Right atrium auricular region (tissue), 2 donors: ENCODE measurements around the gene TNPO3. TPM values are rescaled to one million over a fixed set of nuclear protein-coding genes. Genes with fewer than 3 reads are reported as not detected.

ENCODE experiments used
- DNase-seq: peaks from one replicate; pipeline ENCODE4 v3.0.0-alpha.2; 2019; ENCODE audit warnings: low spot score
- H3K27ac ChIP-seq, 2 donors: fragments of 200-600 bp; sonication (generic); 1 replicate in 1 of 2; 2 replicates in 1 of 2; pipeline ENCODE4 v1.5.1; 2016 to 2019
- H3K27me3 ChIP-seq, 2 donors: fragments of 200-600 bp; sonication (generic); one replicate each; pipeline versions ENCODE4 v1.5.1 to v1.6.0; 2017 to 2019
- H3K36me3 ChIP-seq: fragments of 200-600 bp; sonication (generic); one replicate; pipeline ENCODE4 v1.5.1; 2016
- H3K4me1 ChIP-seq, 2 donors: fragments of 200-600 bp; sonication (generic); one replicate each; pipeline versions ENCODE4 v1.5.1 to v1.6.0; 2017 to 2019
- H3K4me3 ChIP-seq, 2 donors: fragments of 200-600 bp; sonication (generic); 1 replicate in 1 of 2; 2 replicates in 1 of 2; pipeline ENCODE4 v1.5.1; 2017 to 2019; ENCODE audit warnings: mild to moderate bottlenecking in 1 of 2, moderate library complexity in 1 of 2
- H3K9me3 ChIP-seq, 2 donors: fragments of 200-600 bp; sonication (generic); one replicate each; pipeline ENCODE4 v1.5.1; 2019
- CTCF ChIP-seq, 2 donors: fragments of 200-600 bp; sonication (generic); IDR thresholded peaks; one replicate each; pipeline ENCODE4 v1.5.1; 2019; ENCODE audit warnings: antibody characterized with exemption in 2 of 2
- total RNA-seq, 2 donors: library from RNA; depleted of rRNA; stranded (reverse); fragments of >200 nt; gene quantifications; one replicate each; pipeline ENCODE4 v1.1.0, GENCODE V29; 2016

The TNPO3 gene
- total RNA-seq, 2 donors from 2014 or later = 23.5 to 23.6 TPM

GRCh38 chr7:129009437-129009836, 45.5 kb downstream of the TNPO3 start:
- Histone ChIP-seq H3K27ac (no peak overlapping the region), H3K9me3 (no peaks in the 10 kb centered on the region), H3K36me3 (peaks cover 45% of the 10 kb centered on the region), H3K4me3 (no peak overlapping the region), H3K27me3 (no peaks in the 10 kb centered on the region), H3K4me1 (no peaks in the 10 kb centered on the region)
- DNase-seq = no peak
- TF ChIP-seq CTCF (IDR thresholded peaks at IDR 0.05) = no peak

DNA sequence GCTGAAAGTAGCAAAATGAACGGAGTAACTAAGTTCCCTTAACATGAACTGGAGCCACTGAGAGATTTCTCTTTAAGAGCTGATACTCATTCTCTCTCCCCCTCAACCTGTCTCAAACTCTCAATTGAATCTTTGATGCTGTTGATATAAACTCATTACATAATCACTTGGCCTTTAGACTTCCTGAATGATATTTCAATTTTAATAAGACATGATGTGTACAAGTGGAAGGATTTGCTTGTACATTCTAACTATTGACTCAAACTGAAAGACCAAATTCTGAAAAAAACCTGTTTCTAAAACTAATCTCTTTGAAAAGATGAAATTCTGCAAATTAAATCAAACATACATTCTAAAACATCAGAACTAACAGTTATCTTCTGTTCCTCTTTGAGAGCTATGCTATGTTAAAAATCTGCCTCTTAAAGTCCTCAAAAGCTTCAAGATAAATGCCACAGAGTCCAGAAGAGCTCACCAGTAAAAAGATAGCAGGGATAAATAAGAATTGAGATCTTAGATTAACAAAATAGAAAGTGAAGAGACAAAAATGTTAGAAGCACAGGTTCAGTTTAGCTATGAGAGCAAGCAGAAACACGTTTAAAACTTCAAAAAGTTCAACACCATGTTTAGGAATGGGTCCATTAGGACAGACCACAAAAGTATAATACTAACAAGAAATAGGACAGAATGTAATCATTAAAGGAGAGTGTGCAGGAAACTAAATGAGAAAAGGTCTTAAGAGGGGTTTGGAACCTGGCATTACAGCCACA, 46.1 kb downstream of the TNPO3 start:
- no peaks in the 10 kb centered on the region for H3K27me3 ChIP-seq
- H3K36me3 ChIP-seq = peaks cover 41% of the 10 kb centered on the region
- no peak overlapping the region for H3K27ac ChIP-seq
- no peak overlapping the region for H3K4me3 ChIP-seq
- H3K9me3 ChIP-seq = no peaks in the 10 kb centered on the region
- TF ChIP-seq CTCF (IDR thresholded peaks at IDR 0.05) = no peak
- no peak for DNase-seq
- H3K4me1 ChIP-seq = no peaks in the 10 kb centered on the region

DNA sequence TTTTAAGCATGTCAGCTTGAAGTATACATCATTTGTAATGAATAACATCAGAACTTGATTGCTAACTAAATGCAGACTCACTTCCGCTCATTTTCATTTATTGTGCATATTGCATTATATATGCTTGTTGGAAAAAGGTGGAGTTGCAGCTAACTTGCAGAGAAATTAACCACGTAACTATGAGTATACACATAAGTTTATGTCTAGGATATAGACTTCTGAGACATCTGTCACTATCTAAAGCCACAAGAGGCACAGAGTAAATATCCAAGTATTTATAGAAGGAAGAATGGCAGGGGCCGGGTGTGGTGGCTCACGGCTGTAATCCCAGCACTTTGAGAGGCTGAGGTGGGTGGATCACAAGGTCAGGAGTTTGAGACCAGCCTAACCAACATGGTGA, 47.3 kb downstream of the TNPO3 start:
- no peak for DNase-seq
- Histone ChIP-seq H3K9me3 (no peaks in the 10 kb centered on the region), H3K4me1 (no peaks in the 10 kb centered on the region), H3K36me3 (peaks cover 31% of the 10 kb centered on the region), H3K4me3 (no peak overlapping the region), H3K27ac (no peak overlapping the region), H3K27me3 (no peaks in the 10 kb centered on the region)
- TF ChIP-seq CTCF (IDR thresholded peaks at IDR 0.05) = no peak

GRCh38 chr7:129006636-129007414, 48.1 kb downstream of the TNPO3 start:
- H3K27me3 ChIP-seq = no peaks in the 10 kb centered on the region
- H3K9me3 ChIP-seq = no peaks in the 10 kb centered on the region
- no peak overlapping the region for H3K4me3 ChIP-seq
- H3K4me1 ChIP-seq = no peaks in the 10 kb centered on the region
- H3K27ac ChIP-seq = no peak overlapping the region
- TF ChIP-seq CTCF (IDR thresholded peaks at IDR 0.05) = no peak
- no peak for DNase-seq
- H3K36me3 ChIP-seq = peaks cover 31% of the 10 kb centered on the region

GRCh38 chr7:129005186-129005585, 49.7 kb downstream of the TNPO3 start:
- no peak overlapping the region for H3K27ac ChIP-seq
- peaks cover 38% of the 10 kb centered on the region for H3K36me3 ChIP-seq
- no peaks in the 10 kb centered on the region for H3K4me1 ChIP-seq
- H3K27me3 ChIP-seq = no peaks in the 10 kb centered on the region
- no peak overlapping the region for H3K4me3 ChIP-seq
- TF ChIP-seq CTCF (IDR thresholded peaks at IDR 0.05) = no peak
- no peaks in the 10 kb centered on the region for H3K9me3 ChIP-seq
- no peak for DNase-seq
